Central memory CD8-positive, alpha-beta T cell (primary cell): ENCODE measurements around the gene CST3.

Experiments
- ATAC-seq: fragments of 150-1000 bp; cut with Tn5 transposase; replicated peaks from 2 replicates; pipeline ENCODE4 v1.10.0; 2022; ENCODE audit warnings: mild to moderate bottlenecking, moderate FRiP score, moderate number of reproducible peaks; ENCODE audit not compliant: poor library complexity, severe bottlenecking; ENCODE audit errors: extremely low read depth
- DNase-seq, 2 donors: peaks; one replicate each; pipeline ENCODE4 v3.0.0; 2021; ENCODE audit warnings: low spot score in 2 of 2
- H3K27ac Mint-ChIP-seq: one replicate; pipeline ENCODE4 v1.8.0; 2022; ENCODE audit warnings: low read depth, mild to moderate bottlenecking, moderate library complexity, mixed read lengths
- H3K27me3 Mint-ChIP-seq: one replicate; pipeline ENCODE4 v1.8.0; 2022; ENCODE audit warnings: mixed read lengths
- H3K36me3 Mint-ChIP-seq: one replicate; pipeline ENCODE4 v1.8.0; 2022; ENCODE audit warnings: mild to moderate bottlenecking, moderate library complexity, mixed read lengths; ENCODE audit not compliant: insufficient read depth
- H3K4me1 Mint-ChIP-seq: one replicate; pipeline ENCODE4 v1.8.0; 2022; ENCODE audit warnings: mixed read lengths
- H3K4me3 Mint-ChIP-seq: one replicate; pipeline ENCODE4 v1.8.0; 2022; ENCODE audit warnings: mild to moderate bottlenecking, moderate library complexity, mixed read lengths
- H3K9me3 Mint-ChIP-seq: one replicate; pipeline ENCODE4 v1.8.0; 2022; ENCODE audit warnings: mixed read lengths

Gene CST3

GRCh38 chr20:23658989-23659609, 21.3 kb upstream of the CST3 start:
- no peak for DNase-seq
- Mint-ChIP-seq H3K27me3 (peaks cover 8% of the 10 kb centered on the region), H3K9me3 (no peaks in the 10 kb centered on the region), H3K4me3 (no peak overlapping the region), H3K36me3 (no peaks in the 10 kb centered on the region), H3K27ac (no peak overlapping the region), H3K4me1 (no peaks in the 10 kb centered on the region)
- ATAC-seq: no peak

GRCh38 chr20:23658336-23658735, 20.6 kb upstream of the CST3 start:
- Mint-ChIP-seq H3K9me3 (no peaks in the 10 kb centered on the region), H3K27me3 (peaks cover 16% of the 10 kb centered on the region), H3K4me3 (no peak overlapping the region), H3K36me3 (no peaks in the 10 kb centered on the region), H3K4me1 (no peaks in the 10 kb centered on the region), H3K27ac (no peak overlapping the region)
- DNase-seq (no peak), ATAC-seq (no peak)

- H3K27ac Mint-ChIP-seq: no peak overlapping the region
- no peaks in the 10 kb centered on the region for H3K4me1 Mint-ChIP-seq
- H3K36me3 Mint-ChIP-seq: no peaks in the 10 kb centered on the region
- no peaks in the 10 kb centered on the region for H3K9me3 Mint-ChIP-seq
- ATAC-seq (no peak), DNase-seq (no peak)
- peaks cover 20% of the 10 kb centered on the region for H3K27me3 Mint-ChIP-seq
- no peak overlapping the region for H3K4me3 Mint-ChIP-seq
These were observed 19.4 kb upstream of the CST3 start for GRCh38 chr20:23657202-23657601.

- Mint-ChIP-seq H3K4me3 (no peak overlapping the region), H3K4me1 (no peaks in the 10 kb centered on the region), H3K9me3 (no peaks in the 10 kb centered on the region), H3K27ac (no peak overlapping the region), H3K27me3 (peaks cover 20% of the 10 kb centered on the region), H3K36me3 (no peaks in the 10 kb centered on the region)
- DNase-seq (no peak), ATAC-seq (no peak)
These were observed 18.6 kb upstream of the CST3 start for GRCh38 chr20:23656372-23656771.

- Mint-ChIP-seq H3K27ac (no peak overlapping the region), H3K4me3 (no peak overlapping the region)
These were observed 17.9 kb upstream of the CST3 start for GRCh38 chr20:23655491-23656211.

GRCh38 chr20:23654717-23655116, 17.0 kb upstream of the CST3 start:
- H3K36me3 Mint-ChIP-seq: no peaks in the 10 kb centered on the region
- H3K9me3 Mint-ChIP-seq: no peaks in the 10 kb centered on the region
- H3K4me3 Mint-ChIP-seq: no peak overlapping the region
- H3K27ac Mint-ChIP-seq: no peak overlapping the region
- H3K4me1 Mint-ChIP-seq: no peaks in the 10 kb centered on the region
- ATAC-seq (no peak), DNase-seq (no peak)
- H3K27me3 Mint-ChIP-seq: peaks cover 20% of the 10 kb centered on the region

More at GRCh38 chr20:23655491-23656211, 17.9 kb upstream of the CST3 start:
- H3K36me3 Mint-ChIP-seq: no peaks in the 10 kb centered on the region
- H3K4me1 Mint-ChIP-seq: no peaks in the 10 kb centered on the region
- H3K9me3 Mint-ChIP-seq: no peaks in the 10 kb centered on the region
- H3K27me3 Mint-ChIP-seq: peaks cover 20% of the 10 kb centered on the region
- DNase-seq (no peak), ATAC-seq (no peak)

GRCh38 chr20:23654000-23654399, 16.2 kb upstream of the CST3 start:
- no peak for ATAC-seq
- Mint-ChIP-seq H3K4me3 (no peak overlapping the region), H3K4me1 (no peaks in the 10 kb centered on the region), H3K36me3 (no peaks in the 10 kb centered on the region), H3K27ac (no peak overlapping the region), H3K9me3 (no peaks in the 10 kb centered on the region), H3K27me3 (peaks cover 20% of the 10 kb centered on the region)
- DNase-seq: no peak

- Mint-ChIP-seq H3K36me3 (no peaks in the 10 kb centered on the region), H3K27me3 (peaks cover 20% of the 10 kb centered on the region), H3K27ac (no peak overlapping the region), H3K4me3 (no peak overlapping the region), H3K4me1 (no peaks in the 10 kb centered on the region), H3K9me3 (no peaks in the 10 kb centered on the region)
- ATAC-seq (no peak), DNase-seq (no peak)
These were observed 15.7 kb upstream of the CST3 start for GRCh38 chr20:23653400-23653938.

- H3K36me3 Mint-ChIP-seq: no peaks in the 10 kb centered on the region
- H3K4me1 Mint-ChIP-seq: no peaks in the 10 kb centered on the region
- peaks cover 20% of the 10 kb centered on the region for H3K27me3 Mint-ChIP-seq
- H3K9me3 Mint-ChIP-seq: no peaks in the 10 kb centered on the region
- ATAC-seq: no peak
- H3K4me3 Mint-ChIP-seq: no peak overlapping the region
- no peak overlapping the region for H3K27ac Mint-ChIP-seq
- DNase-seq: no peak
These were observed 15.2 kb upstream of the CST3 start for GRCh38 chr20:23652926-23653325.

- no peak for ATAC-seq
- H3K4me1 Mint-ChIP-seq: no peaks in the 10 kb centered on the region
- no peaks in the 10 kb centered on the region for H3K36me3 Mint-ChIP-seq
- no peak overlapping the region for H3K4me3 Mint-ChIP-seq
- no peaks in the 10 kb centered on the region for H3K9me3 Mint-ChIP-seq
- peaks cover 20% of the 10 kb centered on the region for H3K27me3 Mint-ChIP-seq
- H3K27ac Mint-ChIP-seq: no peak overlapping the region
- DNase-seq: no peak
These were observed 14.6 kb upstream of the CST3 start for GRCh38 chr20:23652371-23652770.

- no peaks in the 10 kb centered on the region for H3K9me3 Mint-ChIP-seq
- DNase-seq: no peak
- H3K4me3 Mint-ChIP-seq: no peak overlapping the region
- no peak for ATAC-seq
- no peaks in the 10 kb centered on the region for H3K36me3 Mint-ChIP-seq
- H3K27me3 Mint-ChIP-seq: peaks cover 20% of the 10 kb centered on the region
- H3K27ac Mint-ChIP-seq: no peak overlapping the region
- no peaks in the 10 kb centered on the region for H3K4me1 Mint-ChIP-seq
These were observed 13.4 kb upstream of the CST3 start for GRCh38 chr20:23651117-23651516.

- H3K27ac Mint-ChIP-seq: no peak overlapping the region
- no peaks in the 10 kb centered on the region for H3K36me3 Mint-ChIP-seq
- DNase-seq (no peak), ATAC-seq (no peak)
- H3K4me3 Mint-ChIP-seq: no peak overlapping the region
- H3K9me3 Mint-ChIP-seq: no peaks in the 10 kb centered on the region
- H3K27me3 Mint-ChIP-seq: peaks cover 20% of the 10 kb centered on the region
- no peaks in the 10 kb centered on the region for H3K4me1 Mint-ChIP-seq
These were observed 12.2 kb upstream of the CST3 start for GRCh38 chr20:23649830-23650417.

GRCh38 chr20:23649242-23649641, 11.5 kb upstream of the CST3 start:
- DNase-seq (no peak), ATAC-seq (no peak)
- no peaks in the 10 kb centered on the region for H3K36me3 Mint-ChIP-seq
- no peaks in the 10 kb centered on the region for H3K9me3 Mint-ChIP-seq
- H3K4me1 Mint-ChIP-seq: no peaks in the 10 kb centered on the region
- H3K4me3 Mint-ChIP-seq: no peak overlapping the region
- no peak overlapping the region for H3K27ac Mint-ChIP-seq
- H3K27me3 Mint-ChIP-seq: peaks cover 13% of the 10 kb centered on the region
